Glutamatergic neuron (in vitro differentiated cells): ENCODE results near the gene ANKS6. TPM values are rescaled to one million over a fixed set of nuclear protein-coding genes. Genes with fewer than 3 reads are reported as not detected.
"Not testable (repeated sequence)": the region's sequence is repeated elsewhere in the genome, so short reads cannot be mapped to it uniquely, and the experiment has no call there.

Experiments used
- DNase-seq: peaks from one replicate; pipeline ENCODE4 v3.0.0; 2022
- H3K27ac Mint-ChIP-seq: one replicate; pipeline ENCODE4 v1.8.0; 2020; ENCODE audit warnings: mild to moderate bottlenecking, mixed read lengths, inconsistent platforms; ENCODE audit not compliant: unreplicated experiment
- H3K27me3 Mint-ChIP-seq: one replicate; pipeline ENCODE4 v1.8.0; 2020; ENCODE audit warnings: mild to moderate bottlenecking, moderate library complexity, mixed read lengths, inconsistent platforms; ENCODE audit not compliant: unreplicated experiment
- H3K36me3 Mint-ChIP-seq: one replicate; pipeline ENCODE4 v1.8.0; 2020; ENCODE audit warnings: mild to moderate bottlenecking, mixed read lengths, inconsistent platforms; ENCODE audit not compliant: unreplicated experiment
- H3K4me1 Mint-ChIP-seq: one replicate; pipeline ENCODE4 v1.8.0; 2020; ENCODE audit warnings: mild to moderate bottlenecking, low read depth, mixed read lengths, inconsistent platforms; ENCODE audit not compliant: unreplicated experiment
- H3K4me3 Mint-ChIP-seq: one replicate; pipeline ENCODE4 v1.8.0; 2020; ENCODE audit warnings: mild to moderate bottlenecking, mixed read lengths, inconsistent platforms; ENCODE audit not compliant: unreplicated experiment
- H3K9me3 Mint-ChIP-seq: one replicate; pipeline ENCODE4 v1.8.0; 2020; ENCODE audit warnings: mild to moderate bottlenecking, moderate library complexity, mixed read lengths, inconsistent platforms; ENCODE audit not compliant: unreplicated experiment
- total RNA-seq: library from RNA; stranded (reverse); fragmentation: NEBNext Ultra II Directional; extraction: Animal tissue kit (Norgen Biotek cat#: 25700); gene quantifications from one replicate; pipeline ENCODE4 v1.2.1, GENCODE V29; 2021; ENCODE audit not compliant: unreplicated experiment
- TF ChIP-seq, protein P1 (sequence below): fragments of 200-600 bp; sonication (generic); IDR thresholded peaks from one replicate; pipeline ENCODE4 v1.5.0; 2021; ENCODE audit not compliant: partially characterized antibody, unreplicated experiment

ANKS6 gene
- total RNA-seq, 1 donor from 2014 or later, result 15.9 TPM

DNA sequence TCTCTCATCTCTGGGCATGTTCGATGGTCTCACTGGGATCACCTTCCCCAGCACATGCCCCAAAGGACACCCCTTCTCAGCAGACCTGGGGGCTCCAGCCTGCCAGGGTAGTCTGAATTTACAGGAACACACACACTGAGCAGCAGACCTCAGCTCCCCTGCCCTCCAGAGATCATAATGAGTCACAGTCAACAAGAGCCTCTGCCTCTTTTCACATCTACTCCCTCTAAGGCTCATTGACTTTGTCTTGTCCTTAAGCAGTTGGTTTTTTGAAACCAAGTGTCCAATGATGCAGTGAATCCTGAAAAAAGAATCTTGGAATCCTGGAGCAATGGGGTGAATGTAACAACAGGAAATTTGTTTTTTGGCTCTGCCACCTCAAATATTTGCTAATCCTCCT, 108.4 kb downstream of the ANKS6 start:
- Mint-ChIP-seq H3K4me1 (peaks cover 5% of the 10 kb centered on the region), H3K27ac (no peak overlapping the region), H3K36me3 (no peaks in the 10 kb centered on the region)

DNA sequence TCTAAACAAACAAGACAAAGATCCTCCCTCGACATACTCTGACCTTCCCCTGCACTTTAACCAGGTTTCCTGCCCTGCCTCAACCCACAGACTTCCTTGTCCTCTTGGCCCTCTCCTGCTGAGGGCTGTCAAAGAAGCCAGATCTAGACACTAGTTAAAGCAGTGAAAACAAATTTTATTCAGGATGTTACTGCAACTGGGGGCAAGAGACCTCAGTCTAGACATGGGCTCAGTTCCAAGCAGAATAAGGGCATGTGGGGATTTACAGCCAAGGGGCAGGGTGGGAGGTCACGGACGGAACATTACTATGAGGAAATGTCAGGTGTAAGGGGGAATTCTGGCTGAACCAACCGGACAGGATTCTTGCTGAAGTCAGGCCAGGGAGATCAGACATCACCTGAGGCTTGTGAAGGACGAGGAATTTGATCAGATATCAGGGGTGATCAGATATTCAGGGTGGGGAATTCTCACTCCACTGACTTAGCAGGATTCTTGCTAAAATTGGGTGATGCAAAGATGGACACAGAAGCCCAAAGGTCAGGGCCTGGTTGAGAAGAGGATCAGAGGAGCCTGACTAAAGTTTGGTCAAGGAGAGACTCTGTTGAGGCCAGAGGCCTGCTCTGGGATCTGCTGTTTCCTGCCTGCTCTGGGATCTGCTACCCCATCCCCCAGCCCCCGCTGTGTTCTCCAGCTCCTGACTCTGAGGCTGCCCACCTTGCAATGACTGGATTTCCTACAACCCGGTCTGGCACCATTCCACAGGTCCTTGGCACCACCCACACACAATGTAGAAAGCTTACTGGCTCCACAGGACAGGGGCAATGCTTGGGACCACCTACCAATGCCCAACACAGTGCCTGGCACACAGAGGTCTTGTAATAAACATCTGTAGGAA, 109.1 kb downstream of the ANKS6 start:
- DNase-seq, result no peak

More for the DNA sequence above, 108.4 kb downstream of the ANKS6 start:
- H3K27me3 Mint-ChIP-seq, result peaks cover 4% of the 10 kb centered on the region
- H3K4me3 Mint-ChIP-seq, result no peak overlapping the region
- no peak for DNase-seq
- TF ChIP-seq, protein P1, sequence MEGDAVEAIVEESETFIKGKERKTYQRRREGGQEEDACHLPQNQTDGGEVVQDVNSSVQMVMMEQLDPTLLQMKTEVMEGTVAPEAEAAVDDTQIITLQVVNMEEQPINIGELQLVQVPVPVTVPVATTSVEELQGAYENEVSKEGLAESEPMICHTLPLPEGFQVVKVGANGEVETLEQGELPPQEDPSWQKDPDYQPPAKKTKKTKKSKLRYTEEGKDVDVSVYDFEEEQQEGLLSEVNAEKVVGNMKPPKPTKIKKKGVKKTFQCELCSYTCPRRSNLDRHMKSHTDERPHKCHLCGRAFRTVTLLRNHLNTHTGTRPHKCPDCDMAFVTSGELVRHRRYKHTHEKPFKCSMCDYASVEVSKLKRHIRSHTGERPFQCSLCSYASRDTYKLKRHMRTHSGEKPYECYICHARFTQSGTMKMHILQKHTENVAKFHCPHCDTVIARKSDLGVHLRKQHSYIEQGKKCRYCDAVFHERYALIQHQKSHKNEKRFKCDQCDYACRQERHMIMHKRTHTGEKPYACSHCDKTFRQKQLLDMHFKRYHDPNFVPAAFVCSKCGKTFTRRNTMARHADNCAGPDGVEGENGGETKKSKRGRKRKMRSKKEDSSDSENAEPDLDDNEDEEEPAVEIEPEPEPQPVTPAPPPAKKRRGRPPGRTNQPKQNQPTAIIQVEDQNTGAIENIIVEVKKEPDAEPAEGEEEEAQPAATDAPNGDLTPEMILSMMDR, result no peak
- peaks cover 4% of the 10 kb centered on the region for H3K9me3 Mint-ChIP-seq

GRCh38 chr9:98684816-98685215, 111.5 kb downstream of the ANKS6 start:
- H3K36me3 Mint-ChIP-seq, DNase-seq, H3K4me1 Mint-ChIP-seq, H3K27me3 Mint-ChIP-seq, H3K27ac Mint-ChIP-seq, H3K4me3 Mint-ChIP-seq, H3K9me3 Mint-ChIP-seq: not testable (repeated sequence)

More for the DNA sequence above, 109.1 kb downstream of the ANKS6 start:
- H3K36me3 Mint-ChIP-seq, result no peaks in the 10 kb centered on the region
- peaks cover 4% of the 10 kb centered on the region for H3K27me3 Mint-ChIP-seq
- H3K4me3 Mint-ChIP-seq, result no peak overlapping the region
- peaks cover 4% of the 10 kb centered on the region for H3K9me3 Mint-ChIP-seq
- H3K27ac Mint-ChIP-seq, result no peak overlapping the region
- peaks cover 3% of the 10 kb centered on the region for H3K4me1 Mint-ChIP-seq
- TF ChIP-seq, protein P1, result no peak

Other genes starting within 250 kb of the ANKS6 start
- 116 TPM for gene GABBR2, start 87.6 kb downstream of the ANKS6 start, total RNA-seq
- 2.7 TPM for gene GALNT12, start 11.1 kb upstream of the ANKS6 start, total RNA-seq
- not detected for gene COL15A1, start 147.4 kb upstream of the ANKS6 start, total RNA-seq